ENCODE data around the gene NEK7. TPM values are rescaled to one million over a fixed set of nuclear protein-coding genes. Genes with fewer than 3 reads are reported as not detected.

NEK7 gene
- total RNA-seq, 2 donors from 2014 or later, result 24.2 to 26.8 TPM

GRCh38 chr1:198169672-198170071 lies 12.9 kb downstream of the NEK7 start:
- Mint-ChIP-seq H3K27me3 (ENCODE audit: insufficient read depth) (no peaks in the 10 kb centered on the region), H3K4me3 (no peak overlapping the region), H3K9me3 (no peaks in the 10 kb centered on the region), H3K4me1 (peaks cover 58% of the 10 kb centered on the region), H3K36me3 (ENCODE audit: low read depth) (peaks cover 4% of the 10 kb centered on the region), H3K27ac (peak overlapping the region; percentile 49)
- no peak overlapping the region for H3K9ac ChIP-seq (ENCODE audit: extremely low read depth, low read length, poor library complexity, severe bottlenecking)
- H3K9me3 ChIP-seq (ENCODE audit: control insufficient read depth, low read length), result no peaks in the 10 kb centered on the region
- WGBS, 2 experiments (ENCODE audit: insufficient coverage in 1 of 2, insufficient read length in 1 of 2), result 98 to 100% methylated on average over 1 to 2 of the region's 2 CpGs
- H3K4me1 ChIP-seq (ENCODE audit: control insufficient read depth, insufficient read depth, low read length), result peaks cover 8% of the 10 kb centered on the region
- TF ChIP-seq CTCF (conservative IDR thresholded peaks at IDR 0.05), result no peak
- no peak overlapping the region for H3K4me3 ChIP-seq (ENCODE audit: low read length)
- H3K27ac ChIP-seq (ENCODE audit: low read depth, low read length), result no peak overlapping the region
- H3K36me3 ChIP-seq (ENCODE audit: control insufficient read depth, insufficient read depth, low read length), result no peaks in the 10 kb centered on the region
- H3K27me3 ChIP-seq (ENCODE audit: control insufficient read depth, insufficient read depth, low read length, poor library complexity, severe bottlenecking), result no peaks in the 10 kb centered on the region
- no peak for DNase-seq

- no peak for TF ChIP-seq CTCF (conservative IDR thresholded peaks at IDR 0.05)
- Histone ChIP-seq H3K27ac (ENCODE audit: low read depth, low read length) (no peak overlapping the region), H3K36me3 (ENCODE audit: control insufficient read depth, insufficient read depth, low read length) (no peaks in the 10 kb centered on the region), H3K4me1 (ENCODE audit: control insufficient read depth, insufficient read depth, low read length) (peaks cover 21% of the 10 kb centered on the region), H3K4me3 (ENCODE audit: low read length) (no peak overlapping the region), H3K27me3 (ENCODE audit: control insufficient read depth, insufficient read depth, low read length, poor library complexity, severe bottlenecking) (no peaks in the 10 kb centered on the region), H3K9me3 (ENCODE audit: control insufficient read depth, low read length) (no peaks in the 10 kb centered on the region), H3K9ac (ENCODE audit: extremely low read depth, low read length, poor library complexity, severe bottlenecking) (no peak overlapping the region)
- Mint-ChIP-seq H3K9me3 (no peaks in the 10 kb centered on the region), H3K27me3 (ENCODE audit: insufficient read depth) (no peaks in the 10 kb centered on the region), H3K27ac (no peak overlapping the region), H3K4me3 (no peak overlapping the region), H3K36me3 (ENCODE audit: low read depth) (no peaks in the 10 kb centered on the region), H3K4me1 (peaks cover 60% of the 10 kb centered on the region)
- no peak for DNase-seq
- WGBS, 2 experiments (ENCODE audit: insufficient coverage in 1 of 2, insufficient read length in 1 of 2), result 88 to 100% methylated on average over 2 to 4 of the region's 5 CpGs
These were observed 15.1 kb downstream of the NEK7 start for GRCh38 chr1:198171667-198172540.

- Histone ChIP-seq H3K36me3 (ENCODE audit: control insufficient read depth, insufficient read depth, low read length) (no peaks in the 10 kb centered on the region), H3K9me3 (ENCODE audit: control insufficient read depth, low read length) (no peaks in the 10 kb centered on the region), H3K4me3 (ENCODE audit: low read length) (no peak overlapping the region), H3K27me3 (ENCODE audit: control insufficient read depth, insufficient read depth, low read length, poor library complexity, severe bottlenecking) (no peaks in the 10 kb centered on the region), H3K9ac (ENCODE audit: extremely low read depth, low read length, poor library complexity, severe bottlenecking) (no peak overlapping the region), H3K4me1 (ENCODE audit: control insufficient read depth, insufficient read depth, low read length) (peaks cover 21% of the 10 kb centered on the region), H3K27ac (ENCODE audit: low read depth, low read length) (no peak overlapping the region)
- Mint-ChIP-seq H3K4me1 (peaks cover 59% of the 10 kb centered on the region), H3K4me3 (no peak overlapping the region), H3K27me3 (ENCODE audit: insufficient read depth) (no peaks in the 10 kb centered on the region), H3K27ac (no peak overlapping the region), H3K36me3 (ENCODE audit: low read depth) (no peaks in the 10 kb centered on the region), H3K9me3 (no peaks in the 10 kb centered on the region)
- TF ChIP-seq CTCF (conservative IDR thresholded peaks at IDR 0.05), result no peak
- DNase-seq, result no peak
These were observed 17.0 kb downstream of the NEK7 start for GRCh38 chr1:198173832-198174231.

All from endodermal cell (in vitro differentiated cells).